B cell (primary cell): ENCODE data around the gene BLACAT1. TPM values are rescaled to one million over a fixed set of nuclear protein-coding genes. Genes with fewer than 3 reads are reported as not detected.

ENCODE experiments used
- ATAC-seq: fragments of 200-7000 bp; cut with Tn5 transposase; one replicate; pipeline ENCODE4 v1.10.0; 2021; ENCODE audit warnings: low read depth, mild to moderate bottlenecking, moderate number of reproducible peaks, moderate library complexity
- CTCF ChIA-PET: fragments of 350-600 bp; sonication (Branson Sonifier 250); formaldehyde crosslinking; loops from one replicate; lab custom pipeline; 2021; ENCODE audit warnings: antibody characterized with exemption, inconsistent platforms; lab: Charles Lee
- POLR2A ChIA-PET: fragments of 350-600 bp; sonication (Branson Sonifier 250); formaldehyde crosslinking; loops from one replicate; lab custom pipeline; 2021; ENCODE audit warnings: antibody characterized with exemption; lab: Charles Lee
- DNase-seq: peaks from one replicate; pipeline ENCODE4 v3.0.0; 2013
- H2AFZ ChIP-seq: 2 replicates; pipeline ENCODE4 v1.6.1; 2012; ENCODE audit warnings: mild to moderate bottlenecking, low read depth, low read length; ENCODE audit not compliant: insufficient read depth, poor library complexity, severe bottlenecking
- H3K27ac ChIP-seq, 2 donors: 1 replicate in 1 of 2; 2 replicates in 1 of 2; pipeline ENCODE4 v1.5.1; 2012 to 2013; ENCODE audit warnings: low read length in 2 of 2, mild to moderate bottlenecking in 2 of 2, moderate library complexity in 1 of 2
- H3K27me3 ChIP-seq, 4 experiments: fragments of 200-600 bp in 1 of 4; sonication (generic) in 1 of 4; replicated peaks in 1 of 4; 1 replicate in 2 of 4; 2 replicates in 2 of 4; pipeline versions ENCODE4 v1.6.1 to v1.7.0; 2013 to 2016; ENCODE audit warnings: low read length in 3 of 4, mild to moderate bottlenecking in 2 of 4, mixed read lengths in 1 of 4, moderate library complexity in 1 of 4; ENCODE audit not compliant: insufficient read depth in 4 of 4, control insufficient read depth in 3 of 4; ENCODE audit errors: control extremely low read depth in 1 of 4
- H3K36me3 ChIP-seq, 2 experiments: replicated peaks in 1 of 2; 1 replicate in 1 of 2; 2 replicates in 1 of 2; pipeline versions ENCODE4 v1.6.1 to v1.7.1; 2013; ENCODE audit warnings: low read length in 1 of 2; ENCODE audit not compliant: insufficient read depth in 2 of 2, control insufficient read depth in 1 of 2; ENCODE audit errors: control extremely low read depth in 1 of 2, extremely low read depth in 1 of 2
- H3K4me1 ChIP-seq, 2 donors: fragments of 200-600 bp in 1 of 2; sonication (generic) in 1 of 2; 1 replicate in 1 of 2; 2 replicates in 1 of 2; pipeline versions ENCODE4 v1.5.1 to v1.6.1; 2013 to 2017; ENCODE audit warnings: low read length in 2 of 2; ENCODE audit not compliant: control insufficient read depth in 2 of 2, insufficient read depth in 2 of 2
- H3K4me2 ChIP-seq: replicated peaks from 2 replicates; pipeline ENCODE3; 2012; ENCODE audit warnings: mild to moderate bottlenecking, low read depth, low read length; ENCODE audit not compliant: poor library complexity, severe bottlenecking
- H3K4me3 ChIP-seq, 5 experiments: fragments of 200-600 bp in 1 of 5; sonication (generic) in 1 of 5; 1 replicate in 3 of 5; 2 replicates in 2 of 5; pipeline versions ENCODE4 v1.5.1 to v1.7.0; 2011 to 2016; ENCODE audit warnings: low read length in 4 of 5, mild to moderate bottlenecking in 4 of 5, low read depth in 2 of 5, control low read depth in 1 of 5, moderate library complexity in 1 of 5; ENCODE audit not compliant: insufficient read depth in 1 of 5; ENCODE audit errors: control extremely low read depth in 1 of 5, extremely low read depth in 1 of 5
- H3K79me2 ChIP-seq: fragments of 200-600 bp; sonication (generic); one replicate; pipeline ENCODE4 v1.6.0; 2016; ENCODE audit warnings: low read length; ENCODE audit not compliant: control insufficient read depth, insufficient read depth
- H3K9ac ChIP-seq: fragments of 200-600 bp; sonication (generic); 2 replicates; pipeline ENCODE4 v1.6.1; 2017; ENCODE audit warnings: mild to moderate bottlenecking, low read length, moderate library complexity
- H3K9me3 ChIP-seq, 3 donors: one replicate each; pipeline versions ENCODE4 v1.6.1 to v1.7.1; 2013; ENCODE audit warnings: low read length in 2 of 3; ENCODE audit not compliant: control insufficient read depth in 2 of 3, insufficient read depth in 1 of 3; ENCODE audit errors: control extremely low read depth in 1 of 3
- H4K20me1 ChIP-seq: 2 replicates; pipeline ENCODE4 v1.6.0; 2012; ENCODE audit warnings: mild to moderate bottlenecking, low read length; ENCODE audit not compliant: insufficient read depth, control insufficient read depth, poor library complexity, severe bottlenecking
- H3K27ac Mint-ChIP-seq: one replicate; pipeline ENCODE4 v1.8.0; 2021; ENCODE audit warnings: mixed read lengths
- H3K27me3 Mint-ChIP-seq: one replicate; pipeline ENCODE4 v1.8.0; 2021; ENCODE audit warnings: mixed read lengths
- H3K4me1 Mint-ChIP-seq: one replicate; pipeline ENCODE4 v1.8.0; 2021; ENCODE audit warnings: mixed read lengths
- H3K4me3 Mint-ChIP-seq: one replicate; pipeline ENCODE4 v1.8.0; 2021; ENCODE audit warnings: mixed read lengths
- H3K9me3 Mint-ChIP-seq: one replicate; pipeline ENCODE4 v1.8.0; 2022; ENCODE audit warnings: mixed read lengths; ENCODE audit not compliant: insufficient read depth
- CTCF ChIP-seq: fragments of 200-600 bp; IDR thresholded peaks from one replicate; pipeline ENCODE4 v1.8.0; 2022; ENCODE audit warnings: antibody characterized with exemption, mild to moderate bottlenecking
- EZH2 ChIP-seq: IDR thresholded peaks from 2 replicates; pipeline ENCODE4 v1.6.1; 2012; ENCODE audit warnings: borderline replicate concordance, low read depth, mild to moderate bottlenecking, moderate library complexity, low read length; ENCODE audit not compliant: insufficient read depth, poor library complexity, severe bottlenecking
- WGBS: methylation state at CpG from one replicate; pipeline ENCODE4 v1.1.5; 2013; ENCODE audit warnings: missing lambda C conversion rate; ENCODE audit not compliant: insufficient coverage; 5-methylcytosine and 5-hydroxymethylcytosine counted together
- intact Hi-C: fragments of 100-400 bp; cut with micrococcal nuclease; formaldehyde crosslinking; loops from one replicate; pipeline ENCODE4 v1.10.0; 2022
- polyA plus RNA-seq: library from polyadenylated mRNA; depleted of rRNA; stranded (reverse); fragments of >200 nt; gene quantifications from 2 replicates; pipeline ENCODE4 v1.2.3, GENCODE V29; 2012
- total RNA-seq, 2 donors: library from RNA; stranded (reverse); fragments of 120-200 nt in 1 of 2; gene quantifications; 1 replicate in 1 of 2; 2 replicates in 1 of 2; pipeline versions ENCODE4 v1.2.3 to v1.2.4, GENCODE V29; 2013 to 2022

BLACAT1 gene
- total and polyA plus RNA-seq, 2 donors (not counting 1 experiment from before 2014, with no cell fraction given), result 0.03 TPM; not detected in 1

GRCh38 chr1:205416322-205416721 lies 39.5 kb downstream of the BLACAT1 start:
- H3K9ac ChIP-seq, result no peak overlapping the region
- H3K4me3 ChIP-seq, result no peak overlapping the region
- H3K79me2 ChIP-seq, result no peaks in the 10 kb centered on the region
- H3K27me3 ChIP-seq, result peaks cover 0 to 4% (median 1%) of the 10 kb centered on the region in 4 experiments
- no peaks in the 10 kb centered on the region for H3K36me3 ChIP-seq
- no peak for ATAC-seq
- no peak overlapping the region for H3K4me2 ChIP-seq
- H4K20me1 ChIP-seq, result no peaks in the 10 kb centered on the region
- intact Hi-C loops, result no loop called here
- H3K27me3 Mint-ChIP-seq, result peaks cover 35% of the 10 kb centered on the region
- no peak overlapping the region for H2AFZ ChIP-seq
- WGBS, result 100% methylated on average over 2 of the region's 2 CpGs
- no peak for DNase-seq
- H3K4me3 Mint-ChIP-seq, result no peak overlapping the region
- ChIA-PET POLR2A (no interaction called here), CTCF (interaction anchor here (0.7 to 1.6 kb wide), 4 partner anchors 69 to 109 kb away, joined by 3 to 8 read pairs (median 4); no protein-coding TSS in a partner anchor)
- TF ChIP-seq EZH2 (no peak), CTCF (no peak)
- H3K27ac ChIP-seq, result no peak overlapping the region
- H3K4me1 Mint-ChIP-seq, result no peaks in the 10 kb centered on the region
- H3K9me3 Mint-ChIP-seq, result no peaks in the 10 kb centered on the region
- H3K4me1 ChIP-seq, result no peaks in the 10 kb centered on the region
- H3K27ac Mint-ChIP-seq, result no peak overlapping the region
- H3K9me3 ChIP-seq, result no peaks in the 10 kb centered on the region

GRCh38 chr1:205410581-205411298 lies 45.1 kb downstream of the BLACAT1 start:
- ATAC-seq (no peak), DNase-seq (no peak)
- H3K4me1 ChIP-seq, result no peaks in the 10 kb centered on the region
- H3K36me3 ChIP-seq, result no peaks in the 10 kb centered on the region
- no peak overlapping the region for H3K4me3 ChIP-seq
- no peak overlapping the region for H3K4me2 ChIP-seq
- 92% methylated on average over 3 of the region's 5 CpGs for WGBS
- no peaks in the 10 kb centered on the region for H3K9me3 ChIP-seq
- Mint-ChIP-seq H3K9me3 (no peaks in the 10 kb centered on the region), H3K4me3 (no peak overlapping the region), H3K4me1 (peaks cover 2% of the 10 kb centered on the region), H3K27me3 (peaks cover 48% of the 10 kb centered on the region), H3K27ac (no peak overlapping the region)
- intact Hi-C loops, result no loop called here
- TF ChIP-seq CTCF (peak; percentile 12), EZH2 (no peak)
- no peak overlapping the region for H3K9ac ChIP-seq
- ChIA-PET CTCF (interaction anchor here (1.5 kb wide), 1 partner anchor 75 kb away, joined by 6 read pairs; no protein-coding TSS in a partner anchor), POLR2A (no interaction called here)
- peaks cover 0 to 12% (median 7%) of the 10 kb centered on the region in 4 experiments for H3K27me3 ChIP-seq
- no peak overlapping the region for H3K27ac ChIP-seq
- no peak overlapping the region for H2AFZ ChIP-seq
- H4K20me1 ChIP-seq, result no peaks in the 10 kb centered on the region
- no peaks in the 10 kb centered on the region for H3K79me2 ChIP-seq
